HG03520 (cell line): Measurements from ENCODE around the gene CPEB2.

Source experiments
- ATAC-seq: cut with Tn5 transposase; IDR thresholded peaks from one replicate; pipeline ENCODE4 v1.9.1; 2021; ENCODE audit warnings: mild to moderate bottlenecking, moderate library complexity; ENCODE audit not compliant: unreplicated experiment

CPEB2 gene

GRCh38 chr4:15109600-15109999, 107.3 kb downstream of the CPEB2 start:
- no peak for ATAC-seq

- no peak for ATAC-seq
These were observed 107.9 kb downstream of the CPEB2 start for GRCh38 chr4:15110120-15110571.

GRCh38 chr4:15116509-15117079, 114.3 kb downstream of the CPEB2 start:
- no peak for ATAC-seq

- ATAC-seq = no peak
These were observed 115.1 kb downstream of the CPEB2 start for GRCh38 chr4:15117270-15117946.

GRCh38 chr4:15118292-15118691, 116.0 kb downstream of the CPEB2 start:
- ATAC-seq = no peak
